Measurements from ENCODE around the gene DNAH3.
A peak's percentile ranks its signal among the peaks of the same experiment; 100 is the strongest.
"Not testable (repeated sequence)": the region's sequence is repeated elsewhere in the genome, so short reads cannot be mapped to it uniquely, and the experiment has no call there.

The DNAH3 gene, protein sequence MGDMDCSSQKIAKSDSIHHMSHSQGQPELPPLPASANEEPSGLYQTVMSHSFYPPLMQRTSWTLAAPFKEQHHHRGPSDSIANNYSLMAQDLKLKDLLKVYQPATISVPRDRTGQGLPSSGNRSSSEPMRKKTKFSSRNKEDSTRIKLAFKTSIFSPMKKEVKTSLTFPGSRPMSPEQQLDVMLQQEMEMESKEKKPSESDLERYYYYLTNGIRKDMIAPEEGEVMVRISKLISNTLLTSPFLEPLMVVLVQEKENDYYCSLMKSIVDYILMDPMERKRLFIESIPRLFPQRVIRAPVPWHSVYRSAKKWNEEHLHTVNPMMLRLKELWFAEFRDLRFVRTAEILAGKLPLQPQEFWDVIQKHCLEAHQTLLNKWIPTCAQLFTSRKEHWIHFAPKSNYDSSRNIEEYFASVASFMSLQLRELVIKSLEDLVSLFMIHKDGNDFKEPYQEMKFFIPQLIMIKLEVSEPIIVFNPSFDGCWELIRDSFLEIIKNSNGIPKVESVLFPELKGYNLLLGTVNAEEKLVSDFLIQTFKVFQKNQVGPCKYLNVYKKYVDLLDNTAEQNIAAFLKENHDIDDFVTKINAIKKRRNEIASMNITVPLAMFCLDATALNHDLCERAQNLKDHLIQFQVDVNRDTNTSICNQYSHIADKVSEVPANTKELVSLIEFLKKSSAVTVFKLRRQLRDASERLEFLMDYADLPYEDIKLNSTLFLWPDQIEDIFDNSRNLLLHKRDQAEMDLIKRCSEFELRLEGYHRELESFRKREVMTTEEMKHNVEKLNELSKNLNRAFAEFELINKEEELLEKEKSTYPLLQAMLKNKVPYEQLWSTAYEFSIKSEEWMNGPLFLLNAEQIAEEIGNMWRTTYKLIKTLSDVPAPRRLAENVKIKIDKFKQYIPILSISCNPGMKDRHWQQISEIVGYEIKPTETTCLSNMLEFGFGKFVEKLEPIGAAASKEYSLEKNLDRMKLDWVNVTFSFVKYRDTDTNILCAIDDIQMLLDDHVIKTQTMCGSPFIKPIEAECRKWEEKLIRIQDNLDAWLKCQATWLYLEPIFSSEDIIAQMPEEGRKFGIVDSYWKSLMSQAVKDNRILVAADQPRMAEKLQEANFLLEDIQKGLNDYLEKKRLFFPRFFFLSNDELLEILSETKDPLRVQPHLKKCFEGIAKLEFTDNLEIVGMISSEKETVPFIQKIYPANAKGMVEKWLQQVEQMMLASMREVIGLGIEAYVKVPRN (N-terminal part only)

DNA sequence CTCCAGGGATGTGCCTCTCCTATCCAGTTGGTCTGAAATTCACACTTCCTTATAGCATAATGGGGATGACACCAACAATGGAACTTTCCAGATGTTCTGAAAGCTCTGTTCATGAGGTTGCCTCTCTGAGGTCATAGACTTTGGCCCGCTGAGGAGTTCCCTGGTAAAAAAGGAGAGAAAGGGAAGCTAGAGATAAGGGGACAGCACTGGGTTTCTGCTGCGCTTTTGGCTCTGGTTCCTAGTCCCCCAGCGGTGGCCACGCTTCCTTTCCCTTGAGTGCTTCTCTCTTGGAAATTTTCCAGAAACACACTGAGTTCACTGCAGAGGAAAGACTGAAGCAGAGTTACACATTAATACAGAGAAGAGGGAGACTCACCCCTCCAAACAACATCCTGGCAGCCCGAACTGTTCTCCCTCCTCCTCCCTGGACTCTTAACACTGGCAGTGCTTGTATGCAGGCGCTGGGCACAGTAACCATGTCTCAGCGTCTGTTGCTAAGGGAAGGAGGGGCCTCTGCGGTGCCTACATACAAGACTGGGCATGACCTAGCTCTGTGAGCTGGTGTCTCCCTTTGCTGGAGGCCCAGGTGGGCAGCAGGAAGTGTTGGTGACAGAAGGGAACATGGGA is at the start of gene DNAH3:
Gene DNAH3 (minus strand): TSS at position 472 of the 627 bp plus-strand sequence. CDS start 527 bp downstream, outside the sequence.
- DNase-seq (ENCODE audit: low spot score): no peak

DNA sequence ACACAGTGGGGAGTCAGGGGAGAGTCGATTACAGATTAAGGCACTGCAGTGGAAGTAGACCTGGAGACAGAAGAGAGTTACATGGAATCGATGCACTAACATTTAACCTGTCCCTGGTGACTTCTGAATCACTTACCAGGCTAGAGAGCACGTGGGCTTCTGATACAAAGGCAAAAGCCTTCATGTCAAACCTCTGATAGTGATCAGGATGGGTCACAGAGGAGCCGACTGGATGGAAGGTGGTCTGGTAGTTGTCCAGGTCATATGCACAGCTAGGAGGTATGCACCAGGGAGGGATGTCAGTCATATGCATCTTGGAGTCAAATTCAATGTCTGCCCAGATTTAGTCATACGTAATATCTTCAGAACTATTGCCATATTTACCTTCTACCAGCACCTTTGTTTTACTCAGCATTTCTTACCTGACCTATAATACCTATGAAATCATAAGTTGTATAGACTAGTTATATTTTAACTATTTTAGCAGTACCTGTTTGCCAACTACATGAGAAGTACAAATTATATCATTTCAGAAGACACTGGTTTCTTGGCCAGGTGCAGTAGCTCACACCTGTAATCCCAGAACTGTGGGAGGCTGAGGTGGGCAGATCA is 49.1 kb upstream of the DNAH3 start:
- no peak for DNase-seq (ENCODE audit: low spot score)

DNA sequence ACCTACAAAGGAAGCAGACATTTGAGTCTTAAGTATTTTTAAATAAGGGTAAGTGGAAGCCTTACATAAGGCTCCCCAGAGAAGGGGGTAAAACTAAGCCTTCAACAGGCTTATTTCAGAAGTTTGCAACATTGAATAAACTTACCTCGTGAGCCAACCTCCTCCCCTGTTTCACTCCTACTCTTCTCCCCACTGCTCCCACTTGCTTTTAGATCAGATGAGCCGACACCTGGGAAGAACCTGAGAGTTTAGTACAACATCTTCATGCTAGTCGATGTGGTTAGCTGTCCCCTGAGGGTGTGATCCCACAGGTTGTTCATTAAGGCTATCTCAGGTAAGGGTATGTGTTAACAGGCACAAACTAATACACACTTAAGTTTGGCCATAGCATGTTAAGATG is 47.0 kb upstream of the DNAH3 start:
- no peak for DNase-seq (ENCODE audit: low spot score)

DNA sequence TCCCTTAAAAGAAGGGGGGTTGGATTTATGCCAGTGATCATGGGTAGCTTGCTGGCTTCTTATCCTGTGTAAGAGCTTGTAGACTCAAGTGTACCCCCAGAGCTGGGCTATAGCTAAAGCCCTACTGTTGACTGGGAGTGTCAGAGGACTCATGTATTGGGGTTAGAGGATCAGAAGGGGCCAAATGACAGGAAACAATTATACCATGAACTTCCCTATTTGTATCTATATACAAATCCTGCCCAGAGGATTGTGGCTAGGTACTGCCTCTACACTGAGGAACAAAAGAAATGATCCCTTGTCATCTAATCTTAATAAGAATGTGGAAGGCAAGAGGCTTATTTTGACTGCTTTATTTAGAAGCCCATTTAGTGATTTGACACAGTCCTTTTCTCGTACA is 46.5 kb upstream of the DNAH3 start:
- DNase-seq (ENCODE audit: low spot score): no peak

DNA sequence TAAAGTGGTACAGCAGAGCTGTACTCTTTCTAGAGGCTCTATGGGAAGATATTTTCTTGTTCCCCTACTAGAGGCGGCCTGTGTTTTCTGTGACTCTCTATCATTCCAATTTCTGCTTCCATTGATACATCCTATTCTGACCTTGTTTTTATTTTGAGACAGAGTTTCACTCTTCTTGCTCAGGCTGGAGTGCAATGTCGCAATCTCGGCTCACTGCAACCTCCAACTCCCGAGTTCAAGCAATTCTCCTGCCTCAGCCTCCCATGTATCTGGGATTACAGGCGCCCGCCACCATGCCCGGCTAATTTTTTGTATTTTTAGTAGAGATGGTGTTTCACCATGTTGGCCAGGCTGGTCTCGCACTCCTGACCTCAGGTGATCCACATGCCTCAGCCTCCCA is 44.7 kb upstream of the DNAH3 start:
- not testable (repeated sequence) for DNase-seq (ENCODE audit: low spot score)

DNA sequence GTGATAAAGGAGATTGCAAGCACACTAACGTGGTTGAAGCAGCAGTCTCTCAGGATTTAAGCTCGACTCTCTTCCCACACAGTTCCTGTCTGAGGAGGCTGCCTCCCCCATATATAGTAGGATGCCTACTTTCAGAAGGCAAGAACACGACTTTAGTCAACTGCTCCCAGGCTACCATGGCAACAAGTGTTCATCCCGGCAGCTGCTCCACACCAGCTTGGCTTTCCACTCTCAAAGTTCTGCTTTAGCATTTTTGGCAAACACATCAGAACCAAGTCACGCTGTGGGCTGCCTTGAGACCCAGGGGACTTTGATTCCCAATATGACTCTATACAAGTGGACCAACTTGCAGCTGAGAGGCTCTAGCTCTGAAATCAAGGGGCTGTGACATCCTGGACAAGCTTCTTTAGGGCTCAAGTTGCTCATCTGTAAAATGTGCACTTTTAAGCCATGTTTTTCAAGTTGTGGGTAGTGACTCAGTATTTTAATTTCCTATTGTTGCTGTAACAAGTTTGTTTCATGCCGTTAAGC is 44.2 kb upstream of the DNAH3 start:
- peak; percentile 18 for DNase-seq (ENCODE audit: low spot score)

DNA sequence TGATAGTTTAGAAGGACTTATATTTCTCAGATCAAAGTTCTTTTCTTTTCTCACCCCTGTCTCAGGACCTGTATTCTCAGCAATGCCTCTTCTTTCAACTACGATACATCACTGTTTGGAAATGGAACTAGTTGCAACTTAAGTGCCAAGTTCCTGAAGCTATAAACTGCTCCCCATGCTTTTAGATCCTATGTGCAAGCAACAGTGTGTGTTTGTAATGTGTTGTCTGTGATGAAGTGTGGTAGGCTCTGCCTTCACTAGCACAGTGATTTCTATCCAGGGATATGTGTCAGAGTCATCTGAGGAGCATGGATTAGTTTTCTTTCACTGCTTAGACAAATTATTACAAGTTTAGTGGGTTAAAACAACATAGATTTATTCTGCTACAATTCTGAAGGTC is 42.3 kb upstream of the DNAH3 start:
- no peak for DNase-seq (ENCODE audit: low spot score)

DNA sequence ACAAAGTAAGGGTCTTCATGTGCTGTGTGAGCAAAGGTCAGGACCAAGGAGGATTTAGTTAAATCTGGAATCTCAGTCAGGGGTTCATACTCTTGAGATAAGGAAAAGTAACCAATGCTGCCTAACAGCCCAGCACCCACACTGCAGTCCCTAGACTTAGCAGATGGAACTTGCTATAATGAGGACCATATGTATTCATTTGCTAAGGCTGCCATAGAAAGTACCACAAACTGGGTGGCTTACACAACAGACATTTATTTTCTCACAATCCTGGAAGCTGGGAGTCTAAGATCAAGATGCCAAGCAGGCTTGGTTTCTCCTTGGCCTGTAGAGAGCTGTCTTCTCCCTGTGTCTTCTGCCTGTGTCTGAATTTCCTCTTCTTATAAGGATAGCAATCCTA is 40.0 kb upstream of the DNAH3 start:
- DNase-seq (ENCODE audit: low spot score): peak; percentile 10

DNA sequence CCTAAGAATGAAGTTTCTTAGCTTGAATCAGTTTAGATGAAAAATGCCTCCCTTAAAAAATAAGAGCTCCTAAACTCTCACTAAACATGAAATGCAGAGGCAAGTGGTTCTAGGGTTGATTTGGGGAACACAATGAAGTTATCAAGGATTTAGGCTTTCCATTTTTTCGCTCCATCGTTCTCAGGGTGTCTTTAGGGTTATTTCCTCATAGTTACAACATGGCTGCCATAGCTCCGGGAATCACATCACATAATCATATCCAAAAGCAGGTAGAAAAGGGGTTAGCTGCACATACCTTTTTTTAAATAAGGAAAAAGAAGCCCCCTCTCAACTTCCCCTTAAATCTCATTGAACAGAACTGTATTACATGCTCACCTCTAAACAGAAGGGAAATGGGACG is 39.4 kb upstream of the DNAH3 start:
- no peak for DNase-seq (ENCODE audit: low spot score)

DNA sequence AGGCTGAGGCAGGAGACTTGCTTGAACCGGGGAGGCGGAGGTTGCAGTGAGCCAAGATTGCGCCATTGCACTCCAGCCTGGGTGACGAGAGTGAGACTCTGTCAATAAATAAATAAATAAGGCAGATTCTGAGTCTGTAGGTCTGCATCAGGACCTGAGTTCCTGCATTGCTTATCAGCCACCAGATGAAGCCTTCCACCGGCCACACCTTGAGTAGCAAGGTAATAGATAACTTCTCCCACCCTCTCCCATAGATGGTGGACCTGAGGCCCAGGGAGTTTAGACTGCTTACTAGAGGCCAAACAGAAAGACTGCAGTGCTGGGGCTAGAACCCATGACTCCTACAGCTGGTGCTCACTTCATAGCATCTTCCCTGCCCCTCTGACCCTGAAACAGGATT is 38.7 kb upstream of the DNAH3 start:
- no peak for DNase-seq (ENCODE audit: low spot score)

DNA sequence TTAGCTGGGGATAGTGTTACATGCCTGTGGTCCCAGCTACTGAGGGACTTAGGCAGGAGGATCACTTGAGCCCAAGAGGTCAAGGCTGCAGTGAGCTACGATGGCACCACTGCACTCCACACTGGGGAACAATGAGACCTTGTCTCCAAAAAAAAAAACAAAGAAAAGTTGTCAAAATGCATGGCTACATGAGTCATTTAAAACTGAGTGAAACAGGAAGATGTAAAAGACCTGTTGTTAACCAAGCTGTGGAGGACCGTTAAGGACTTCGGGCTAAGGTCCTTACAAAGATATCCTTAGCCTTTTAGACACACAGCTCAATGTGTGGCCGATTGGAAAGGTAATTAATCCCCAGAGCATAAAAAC is 35.7 kb upstream of the DNAH3 start:
- no peak for DNase-seq (ENCODE audit: low spot score)

DNA sequence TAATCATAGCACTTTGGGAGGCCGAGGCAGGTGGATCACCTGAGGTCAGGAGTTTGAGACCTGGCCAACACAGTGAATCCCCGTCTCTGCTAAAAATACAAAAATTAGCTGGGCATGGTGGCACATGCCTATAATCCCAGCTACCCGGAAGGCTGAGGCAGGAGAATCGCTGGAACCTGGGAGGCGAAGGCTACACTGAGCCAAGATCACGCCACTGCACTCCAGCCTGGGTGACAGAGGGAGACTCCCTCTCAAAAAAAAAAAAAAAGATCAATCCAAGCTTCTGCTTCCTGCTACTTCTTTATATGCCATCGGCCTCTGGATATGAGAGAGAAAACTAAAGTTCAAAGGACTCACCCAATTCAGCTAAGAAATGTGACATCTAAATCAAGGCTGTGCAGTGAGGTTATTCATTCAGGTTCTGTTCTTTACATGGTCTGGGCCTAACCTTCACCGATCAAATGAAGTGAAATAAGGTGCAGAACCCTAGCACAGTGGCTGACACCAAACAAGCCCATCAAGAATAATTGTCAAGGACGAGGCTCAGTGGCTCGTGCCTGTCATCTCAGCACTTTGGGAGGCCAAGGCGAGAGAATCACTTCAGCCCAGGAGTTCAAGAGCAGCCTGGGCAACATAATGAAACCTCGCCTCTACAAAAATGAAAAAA is 35.1 kb upstream of the DNAH3 start:
- DNase-seq (ENCODE audit: low spot score): no peak

DNA sequence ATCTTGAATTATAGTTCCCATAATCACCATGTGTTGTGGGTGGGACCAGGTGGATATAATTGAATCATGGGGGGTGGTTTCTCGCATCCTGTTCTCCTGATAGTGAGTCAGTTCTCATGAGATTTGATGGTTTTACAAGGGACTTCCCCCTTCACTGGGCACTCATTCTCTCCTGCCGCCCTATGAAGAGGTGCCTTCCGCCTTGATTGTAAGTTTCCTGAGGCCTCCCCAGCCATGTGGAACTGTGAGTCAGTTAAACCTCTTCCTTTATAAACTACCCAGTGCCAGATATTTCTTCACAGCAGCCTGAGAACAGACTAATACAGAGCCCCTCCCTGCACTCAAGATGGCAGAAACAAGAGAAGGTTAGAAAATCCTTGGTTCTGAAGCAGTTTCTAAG is 34.2 kb upstream of the DNAH3 start:
- no peak for DNase-seq (ENCODE audit: low spot score)

DNA sequence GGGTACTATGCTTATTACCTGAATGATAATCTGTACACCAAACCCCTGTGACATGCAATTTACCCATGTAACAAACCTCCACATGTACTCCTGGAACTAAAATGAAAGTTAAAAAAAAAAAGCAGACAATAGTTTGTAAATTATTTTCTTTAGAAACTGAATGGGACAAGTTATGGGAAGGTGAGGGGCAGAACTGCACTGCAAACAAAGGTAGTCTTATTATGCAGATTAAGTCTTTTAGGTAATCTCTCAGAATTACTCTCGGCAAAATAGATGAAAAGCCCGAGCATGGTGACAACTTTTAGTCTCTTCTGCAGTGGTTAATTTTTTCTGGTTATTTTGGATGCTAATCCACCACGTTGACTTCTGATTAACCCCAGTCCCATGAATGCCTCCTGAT is 33.3 kb upstream of the DNAH3 start:
- DNase-seq (ENCODE audit: low spot score): no peak

DNA sequence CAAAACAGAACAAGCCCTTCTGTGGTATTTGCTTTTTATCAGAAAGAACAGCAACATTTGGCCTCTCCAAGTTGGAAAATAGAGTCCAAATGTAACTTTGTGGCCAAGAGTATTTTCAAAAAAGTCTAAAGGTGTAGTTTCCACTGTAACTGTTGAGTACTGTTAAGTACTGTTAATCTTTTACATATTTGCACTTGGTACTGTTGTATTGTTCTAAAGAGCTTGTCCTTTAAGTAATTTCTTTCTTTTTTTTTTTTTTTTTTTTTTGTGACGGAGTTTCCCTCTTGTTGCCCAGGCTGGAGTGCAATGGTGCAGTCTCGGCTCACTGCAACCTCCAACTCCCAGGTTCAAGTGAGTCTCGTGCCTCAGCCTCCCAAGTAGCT is 29.3 kb upstream of the DNAH3 start:
- no peak for DNase-seq (ENCODE audit: low spot score)

DNA sequence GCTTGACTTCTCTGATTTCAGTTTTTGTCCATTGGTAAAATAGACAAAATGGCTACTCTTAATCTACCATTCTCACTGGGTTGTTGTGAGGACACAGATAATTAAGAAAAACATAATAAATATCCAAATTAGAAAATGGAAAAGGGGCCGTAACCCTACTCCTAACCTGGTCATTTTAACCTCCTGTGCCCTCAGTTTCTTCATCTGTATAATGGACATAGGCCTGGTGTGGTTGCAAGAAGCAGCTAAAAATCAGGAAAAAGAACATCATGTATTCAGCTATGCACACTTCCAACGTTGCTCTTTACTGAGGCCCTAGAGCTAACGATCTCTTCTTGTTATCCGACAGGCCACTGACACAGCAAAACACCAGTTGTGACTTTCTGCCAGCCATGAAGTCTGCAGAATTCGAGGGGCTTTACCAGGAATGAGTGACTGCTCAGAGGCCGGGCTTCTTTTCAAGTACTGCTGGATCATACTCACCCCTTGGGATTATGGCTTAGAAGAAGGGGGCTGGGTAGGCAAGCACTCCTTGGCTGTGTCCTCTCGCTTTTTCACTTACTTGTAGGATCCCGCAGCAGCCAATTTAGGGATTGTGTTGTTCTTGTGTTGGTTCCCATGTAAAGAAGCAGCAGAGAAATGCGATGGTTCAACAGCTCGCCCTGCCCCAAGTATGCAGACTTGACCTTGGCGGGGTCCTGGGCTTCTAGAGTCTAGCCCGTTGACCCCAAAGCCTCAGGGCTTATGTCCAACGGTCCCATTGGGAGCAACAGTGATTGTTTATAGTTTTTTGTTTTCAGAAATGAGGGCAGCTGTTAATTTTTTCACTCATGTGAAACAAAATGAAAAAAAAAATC is 28.7 kb upstream of the DNAH3 start:
- no peak for DNase-seq (ENCODE audit: low spot score)

DNA sequence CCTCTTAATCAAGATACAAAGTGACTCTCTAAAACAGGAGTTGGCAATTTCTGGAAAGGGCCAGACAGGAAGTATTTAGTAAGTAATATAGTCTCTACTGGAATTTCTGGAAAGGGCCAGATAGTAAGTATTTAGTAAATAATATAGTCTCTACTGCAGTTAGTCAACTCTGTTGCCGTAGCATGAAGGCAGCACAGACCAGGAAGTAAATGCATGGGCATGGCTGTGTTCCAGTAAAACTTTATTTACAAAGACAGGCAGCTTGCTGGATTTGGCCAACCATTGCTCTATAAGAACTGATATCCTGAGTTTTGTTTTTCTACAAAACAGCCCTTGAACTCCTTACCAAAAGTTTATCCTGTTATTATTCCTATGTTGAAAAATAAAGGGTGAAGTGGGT is 24.8 kb upstream of the DNAH3 start:
- no peak for DNase-seq (ENCODE audit: low spot score)

DNA sequence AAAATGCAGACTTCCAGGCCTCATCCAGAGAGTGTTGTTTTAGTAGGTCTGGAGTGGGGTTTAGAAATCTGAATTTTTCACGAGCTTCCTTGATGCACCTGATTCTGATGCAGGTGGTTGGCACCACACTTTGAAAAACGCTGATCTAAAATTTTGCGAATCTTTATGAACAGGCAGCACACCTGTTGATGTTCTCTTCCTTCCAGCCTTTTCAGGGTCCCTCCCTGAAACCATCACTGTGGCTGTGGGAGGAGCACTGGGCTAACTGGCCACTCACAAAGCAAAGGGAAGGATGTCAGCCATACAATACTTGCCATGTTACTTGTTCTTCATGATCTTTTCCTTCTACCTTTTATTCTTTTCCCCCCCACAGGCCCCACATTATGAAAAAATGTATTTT is 22.0 kb upstream of the DNAH3 start:
- no peak for DNase-seq (ENCODE audit: low spot score)

DNA sequence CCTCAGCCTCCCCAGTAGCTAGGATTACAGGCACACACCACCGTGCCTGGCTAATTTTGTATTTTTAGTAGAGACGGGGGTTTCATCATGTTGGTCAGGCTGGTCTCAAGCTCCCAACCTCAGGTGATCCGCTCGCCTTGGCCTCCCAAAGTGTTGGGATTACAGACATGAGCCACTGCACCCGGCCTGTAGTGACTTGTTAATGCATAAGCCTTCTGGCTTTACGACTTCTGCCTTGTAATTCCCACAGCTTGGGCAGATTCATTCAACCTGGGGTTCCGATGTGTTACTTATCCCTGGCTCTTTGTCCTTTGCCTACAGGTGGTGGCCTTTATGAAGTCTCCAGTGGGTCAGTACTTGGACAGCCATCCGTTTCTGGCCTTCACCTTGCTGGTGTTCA is 19.5 kb upstream of the DNAH3 start:
- not testable (repeated sequence) for DNase-seq (ENCODE audit: low spot score)

Data from GM03348 (cell line).